ENCODE results near the gene DGKQ.

GRCh38 chr4:970854-971520, 2.4 kb downstream of the DGKQ start:
- TF ChIP-seq CTCF (CRISPR knock-in tag; IDR thresholded peaks at IDR 0.05) (no peak), MAZ (IDR thresholded peaks at IDR 0.05; ENCODE audit: borderline replicate concordance, low read depth, low read length) (no peak), MAZ (CRISPR knock-in tag; IDR thresholded peaks at IDR 0.05; ENCODE audit: low read depth) (no peak), MYPOP (CRISPR knock-in tag; IDR thresholded peaks at IDR 0.05) (no peak), BRF2 (CRISPR knock-in tag; IDR thresholded peaks at IDR 0.05) (no peak), POLR2AphosphoS2 (IDR thresholded peaks at IDR 0.05; ENCODE audit: low read depth, low read length) (no peak)
